ENCODE results near the gene IGHMBP2.
A peak's percentile ranks its signal among the peaks of the same experiment; 100 is the strongest.

Gene IGHMBP2

DNA sequence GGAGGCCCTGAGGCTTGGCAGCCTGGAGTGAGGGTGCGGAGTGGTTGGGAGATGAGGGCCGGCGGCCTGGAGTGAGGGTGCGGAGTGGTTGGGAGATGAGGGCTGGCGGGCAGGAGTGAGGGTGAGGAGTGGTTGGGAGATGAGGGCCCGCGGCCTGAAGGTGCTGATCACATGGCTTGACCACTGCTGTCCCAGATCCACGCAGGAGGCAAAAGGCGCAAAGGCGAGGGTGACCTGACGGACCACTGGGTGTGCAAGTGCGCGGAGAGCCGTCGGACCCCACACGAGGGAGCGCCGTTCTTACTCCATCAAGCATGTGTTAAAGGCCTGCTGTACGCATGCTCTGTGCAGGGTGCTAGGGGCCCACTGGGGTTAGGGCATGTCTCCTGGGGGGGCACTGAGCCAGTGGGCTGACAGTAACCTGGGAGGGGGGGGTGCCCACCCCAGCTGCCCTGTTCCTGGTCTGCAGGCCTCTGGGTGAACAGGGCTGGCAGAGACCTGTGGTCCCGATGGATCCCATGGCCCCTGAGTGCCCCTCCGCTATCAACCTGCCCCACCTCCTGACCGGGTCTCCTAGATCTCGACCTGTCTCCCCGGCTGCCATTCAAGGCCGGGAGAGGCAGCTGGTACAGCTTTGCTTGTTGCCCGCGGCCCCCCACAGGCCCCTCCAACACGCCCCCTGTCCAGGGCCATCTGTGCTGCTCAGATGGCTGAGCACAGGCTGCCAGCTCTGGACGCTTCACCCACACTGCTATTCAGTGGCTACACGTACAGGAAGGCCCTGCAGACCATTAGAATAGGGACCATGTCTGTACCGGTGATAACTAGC is 56.0 kb downstream of the IGHMBP2 start:
- no peak for DNase-seq (ENCODE audit: low read depth, low spot score)
- in situ Hi-C loops (cut with HindIII; ENCODE audit: low sequenced_read_pairs) = no loop called here
- no peak overlapping the region for H3K4me3 ChIP-seq (ENCODE audit: low read depth, low read length)
- TF ChIP-seq, protein P1, sequence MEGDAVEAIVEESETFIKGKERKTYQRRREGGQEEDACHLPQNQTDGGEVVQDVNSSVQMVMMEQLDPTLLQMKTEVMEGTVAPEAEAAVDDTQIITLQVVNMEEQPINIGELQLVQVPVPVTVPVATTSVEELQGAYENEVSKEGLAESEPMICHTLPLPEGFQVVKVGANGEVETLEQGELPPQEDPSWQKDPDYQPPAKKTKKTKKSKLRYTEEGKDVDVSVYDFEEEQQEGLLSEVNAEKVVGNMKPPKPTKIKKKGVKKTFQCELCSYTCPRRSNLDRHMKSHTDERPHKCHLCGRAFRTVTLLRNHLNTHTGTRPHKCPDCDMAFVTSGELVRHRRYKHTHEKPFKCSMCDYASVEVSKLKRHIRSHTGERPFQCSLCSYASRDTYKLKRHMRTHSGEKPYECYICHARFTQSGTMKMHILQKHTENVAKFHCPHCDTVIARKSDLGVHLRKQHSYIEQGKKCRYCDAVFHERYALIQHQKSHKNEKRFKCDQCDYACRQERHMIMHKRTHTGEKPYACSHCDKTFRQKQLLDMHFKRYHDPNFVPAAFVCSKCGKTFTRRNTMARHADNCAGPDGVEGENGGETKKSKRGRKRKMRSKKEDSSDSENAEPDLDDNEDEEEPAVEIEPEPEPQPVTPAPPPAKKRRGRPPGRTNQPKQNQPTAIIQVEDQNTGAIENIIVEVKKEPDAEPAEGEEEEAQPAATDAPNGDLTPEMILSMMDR (IDR thresholded peaks at IDR 0.05; ENCODE audit: low read depth, low read length) = no peak

DNA sequence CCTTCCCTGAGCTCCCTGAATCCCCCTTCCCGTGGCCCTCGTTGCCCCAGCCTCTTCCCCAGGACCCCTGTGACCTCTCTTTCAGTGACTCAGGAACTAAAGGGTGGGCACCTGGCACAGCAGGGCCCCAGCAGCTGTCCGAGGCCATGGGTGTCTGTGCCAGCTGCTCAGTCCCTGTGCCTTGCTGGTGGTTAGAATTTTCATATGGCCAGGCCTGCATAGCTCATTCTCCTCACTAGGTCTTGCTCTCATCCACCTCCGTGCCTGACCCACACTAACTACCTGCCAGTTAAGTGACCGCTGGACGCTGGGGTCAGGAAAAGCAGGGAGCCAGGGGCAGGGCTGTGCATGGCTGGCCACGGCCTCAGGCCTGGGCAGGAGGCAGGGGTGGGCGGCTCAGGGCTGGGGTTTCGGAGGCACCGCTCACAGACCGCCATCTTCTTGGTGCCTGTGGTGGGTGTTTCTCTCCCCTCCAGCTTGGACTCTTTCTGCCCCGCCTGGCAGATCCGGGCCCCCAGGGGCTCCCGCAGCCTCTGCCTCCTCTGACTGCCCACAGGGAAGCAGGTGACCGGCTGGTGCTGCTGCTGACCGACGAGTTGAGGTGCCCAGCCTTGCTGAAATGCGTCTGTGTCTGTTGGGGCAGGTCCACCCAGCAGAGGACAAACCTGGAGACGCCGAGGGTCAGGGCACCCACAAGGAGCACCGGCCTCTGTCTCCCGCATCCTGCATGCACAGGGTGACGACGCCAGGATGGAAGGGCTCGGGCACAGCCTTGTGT is 56.8 kb downstream of the IGHMBP2 start:
- in situ Hi-C loops (cut with HindIII; ENCODE audit: low sequenced_read_pairs) = no loop called here
- TF ChIP-seq, protein P1 (IDR thresholded peaks at IDR 0.05; ENCODE audit: low read depth, low read length) = no peak
- DNase-seq (ENCODE audit: low read depth, low spot score) = no peak
- H3K4me3 ChIP-seq (ENCODE audit: low read depth, low read length) = no peak overlapping the region

DNA sequence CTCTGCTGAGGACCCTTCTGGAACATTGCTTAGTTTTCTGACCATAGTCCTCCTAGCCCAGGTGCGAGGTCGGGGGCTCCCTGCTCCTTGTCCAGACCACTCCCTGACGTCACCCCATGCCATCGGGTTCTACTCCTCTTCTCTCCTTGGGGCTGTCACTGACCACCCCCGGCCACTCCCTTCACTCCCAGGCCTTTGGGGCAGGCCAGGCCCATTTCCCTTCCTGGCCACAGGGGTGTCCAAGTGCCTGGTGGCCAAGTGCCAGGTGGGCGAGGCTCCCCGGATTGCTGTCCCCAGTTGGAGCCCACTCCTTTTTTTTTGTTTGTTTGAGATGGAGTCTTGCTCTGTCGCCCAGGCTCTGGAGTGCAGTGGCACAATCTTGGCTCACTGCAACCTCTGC is 57.6 kb downstream of the IGHMBP2 start:
- in situ Hi-C loops (cut with HindIII; ENCODE audit: low sequenced_read_pairs) = no loop called here
- TF ChIP-seq, protein P1 (IDR thresholded peaks at IDR 0.05; ENCODE audit: low read depth, low read length) = no peak
- no peak for DNase-seq (ENCODE audit: low read depth, low spot score)
- H3K4me3 ChIP-seq (ENCODE audit: low read depth, low read length) = no peak overlapping the region

DNA sequence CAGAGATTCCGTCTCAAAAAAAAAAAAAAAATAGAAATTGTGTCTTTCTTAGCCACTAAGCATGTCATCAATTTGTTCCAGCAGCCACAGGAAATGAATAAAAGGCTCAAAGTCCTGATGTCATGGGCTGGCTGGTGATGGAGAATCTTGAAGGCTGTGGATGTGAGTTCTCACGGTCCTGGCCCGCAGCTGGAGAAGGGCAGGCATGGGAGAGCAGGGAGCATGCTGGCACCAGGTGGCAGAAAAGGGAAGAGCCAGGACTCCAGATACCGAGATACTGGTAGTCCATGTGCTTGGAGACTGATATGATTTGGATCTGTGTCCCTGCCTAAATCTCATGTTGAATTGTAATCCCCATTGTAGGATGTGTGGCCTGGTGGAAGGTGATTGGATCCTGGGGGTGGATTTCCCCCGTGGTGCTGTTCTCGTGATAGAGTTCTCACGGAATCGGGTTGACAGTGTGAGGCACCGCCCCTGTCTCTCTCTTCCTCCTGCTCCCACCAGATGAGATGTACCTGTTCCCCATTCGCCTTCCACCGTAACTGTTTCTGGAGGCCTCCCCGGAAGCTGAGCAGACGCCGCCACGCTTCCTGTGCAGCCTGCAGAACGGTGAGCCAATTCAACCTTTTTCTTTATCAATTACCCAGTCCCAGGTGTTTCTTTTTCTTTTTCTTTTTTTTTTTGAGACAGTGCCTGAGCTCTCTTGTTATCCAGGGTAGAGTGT is 59.0 kb downstream of the IGHMBP2 start:
- in situ Hi-C loops (cut with HindIII; ENCODE audit: low sequenced_read_pairs) = no loop called here
- TF ChIP-seq, protein P1 (IDR thresholded peaks at IDR 0.05; ENCODE audit: low read depth, low read length) = no peak
- H3K4me3 ChIP-seq (ENCODE audit: low read depth, low read length) = no peak overlapping the region
- DNase-seq (ENCODE audit: low read depth, low spot score) = peak; percentile 19

DNA sequence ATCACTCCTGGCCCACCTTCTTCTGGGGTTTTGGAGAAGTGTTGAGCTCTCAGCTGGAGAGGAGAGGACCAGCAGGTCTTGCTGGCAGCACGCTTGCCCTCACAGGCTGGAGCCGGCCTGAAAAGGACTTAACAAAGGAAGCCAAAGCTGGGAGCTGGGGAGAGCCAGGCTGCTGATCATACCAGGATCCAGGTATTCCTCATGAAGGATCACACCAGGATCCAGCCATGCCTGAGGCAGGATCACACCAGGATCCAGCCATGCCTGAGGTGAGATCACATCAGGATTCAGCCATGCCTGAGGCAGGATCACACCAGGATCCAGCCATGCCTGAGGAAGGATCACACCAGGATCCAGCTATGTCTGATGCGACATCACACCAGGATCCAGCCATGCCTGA is 60.1 kb downstream of the IGHMBP2 start:
- DNase-seq (ENCODE audit: low read depth, low spot score) = no peak
- no peak overlapping the region for H3K4me3 ChIP-seq (ENCODE audit: low read depth, low read length)
- in situ Hi-C loops (cut with HindIII; ENCODE audit: low sequenced_read_pairs) = no loop called here
- TF ChIP-seq, protein P1 (IDR thresholded peaks at IDR 0.05; ENCODE audit: low read depth, low read length) = no peak

All from astrocyte of the spinal cord (primary cell).